SK-N-SH (cell line): Measurements from ENCODE around the gene SLC35F1. TPM values are rescaled to one million over a fixed set of nuclear protein-coding genes. Genes with fewer than 3 reads are reported as not detected.

Experiments used
- CTCF ChIA-PET: fragments of 300-600, 350-600 bp; formaldehyde crosslinking; extraction: SDS; loops from one replicate; lab custom pipeline; 2021; lab: Yijun Ruan, JAX
- POLR2A ChIA-PET: fragments of 350-600 bp; sonication (Branson Sonifier 250); formaldehyde crosslinking; extraction: SDS; loops from one replicate; lab custom pipeline; 2020; ENCODE audit warnings: antibody characterized with exemption, inconsistent platforms; lab: Yijun Ruan, JAX
- DNase-seq: peaks from one replicate; pipeline ENCODE4 v3.0.0; 2012
- H2AFZ ChIP-seq: fragments of 200-600 bp; sonication (generic); 2 replicates; pipeline ENCODE4 v1.8.1; 2016; ENCODE audit warnings: antibody characterized with exemption, mild to moderate bottlenecking, low read depth
- H3F3A ChIP-seq: fragments of 200-600 bp; sonication (generic); replicated peaks from 2 replicates; pipeline ENCODE3; 2016; ENCODE audit warnings: antibody characterized with exemption, mild to moderate bottlenecking; ENCODE audit not compliant: insufficient read depth
- H3K27ac ChIP-seq, 2 experiments: fragments of 200-500 bp in 1 of 2; fragments of 200-600 bp in 1 of 2; sonication (Bioruptor generic) in 1 of 2; sonication (generic), shearing (Covaris generic) in 1 of 2; 2 replicates each; pipeline versions ENCODE4 v1.5.1 to v1.6.1; 2014 to 2016; ENCODE audit warnings: low read depth in 2 of 2, inconsistent platforms in 1 of 2, low read length in 1 of 2, mild to moderate bottlenecking in 1 of 2, mixed read lengths in 1 of 2
- H3K27me3 ChIP-seq: fragments of 200-600 bp; sonication (generic), shearing (Covaris generic); 2 replicates; pipeline ENCODE4 v1.6.1; 2016; ENCODE audit warnings: mixed run types; ENCODE audit not compliant: insufficient read depth
- H3K36me3 ChIP-seq, 2 experiments: fragments of 200-500 bp in 1 of 2; fragments of 200-600 bp in 1 of 2; sonication (Bioruptor generic) in 1 of 2; sonication (generic) in 1 of 2; replicated peaks in 1 of 2; 2 replicates each; pipeline versions ENCODE3 to v1.5.1; 2014 to 2016; ENCODE audit warnings: low read length in 1 of 2, mild to moderate bottlenecking in 1 of 2; ENCODE audit not compliant: insufficient read depth in 2 of 2, control insufficient read depth in 1 of 2
- H3K4me1 ChIP-seq, 2 experiments: fragments of 200-500 bp in 1 of 2; fragments of 200-600 bp in 1 of 2; sonication (Bioruptor generic) in 1 of 2; sonication (generic), shearing (Covaris generic) in 1 of 2; 2 replicates each; pipeline versions ENCODE4 v1.5.1 to v1.6.1; 2014 to 2016; ENCODE audit warnings: low read depth in 1 of 2, low read length in 1 of 2, mixed run types in 1 of 2; ENCODE audit not compliant: insufficient read depth in 2 of 2, control insufficient read depth in 1 of 2
- H3K4me2 ChIP-seq: fragments of 200-600 bp; sonication (generic), shearing (Covaris generic); 2 replicates; pipeline ENCODE4 v1.6.1; 2017; ENCODE audit warnings: mixed run types
- H3K4me3 ChIP-seq, 2 experiments: fragments of 200-500 bp in 1 of 2; fragments of 200-600 bp in 1 of 2; sonication (Bioruptor generic) in 1 of 2; sonication (generic), shearing (Covaris generic) in 1 of 2; 2 replicates each; pipeline versions ENCODE4 v1.5.1 to v1.8.1; 2014 to 2016; ENCODE audit warnings: low read depth in 2 of 2, inconsistent platforms in 1 of 2, low read length in 1 of 2, mild to moderate bottlenecking in 1 of 2, mixed read lengths in 1 of 2, moderate library complexity in 1 of 2
- H3K79me2 ChIP-seq: fragments of 200-600 bp; sonication (generic); 2 replicates; pipeline ENCODE4 v1.8.1; 2017; ENCODE audit warnings: mild to moderate bottlenecking; ENCODE audit not compliant: insufficient read depth
- H3K9ac ChIP-seq: fragments of 200-600 bp; sonication (generic); 2 replicates; pipeline ENCODE4 v1.6.1; 2017; ENCODE audit warnings: mixed run types
- H3K9me2 ChIP-seq: fragments of 200-600 bp; sonication (generic); 2 replicates; pipeline ENCODE4 v1.6.1; 2017; ENCODE audit warnings: mixed run types
- H3K9me3 ChIP-seq: fragments of 200-600 bp; sonication (generic); 2 replicates; pipeline ENCODE4 v1.6.1; 2017; ENCODE audit warnings: mixed run types, mild to moderate bottlenecking, moderate library complexity
- H4K20me1 ChIP-seq: fragments of 200-600 bp; sonication (generic); 2 replicates; pipeline ENCODE4 v1.6.1; 2017; ENCODE audit warnings: mild to moderate bottlenecking, mixed run types; ENCODE audit not compliant: insufficient read depth
- ELF1 ChIP-seq: IDR thresholded peaks from 2 replicates; pipeline ENCODE4 v1.4.0; 2012
- FOSL2 ChIP-seq: IDR thresholded peaks from 2 replicates; pipeline ENCODE4 v1.4.0; 2012; ENCODE audit warnings: low read depth, mild to moderate bottlenecking, moderate library complexity, borderline replicate concordance
- FOXJ3 ChIP-seq: sonication (generic); formaldehyde crosslinking; IDR thresholded peaks from 2 replicates; pipeline ENCODE4 v1.5.1; 2020; ENCODE audit warnings: mild to moderate bottlenecking, missing genetic modification reagents
- GABPA ChIP-seq: IDR thresholded peaks from 2 replicates; pipeline ENCODE4 v1.4.0; 2012; ENCODE audit warnings: low read depth, mild to moderate bottlenecking
- GATA2 ChIP-seq: sonication (generic); formaldehyde crosslinking; IDR thresholded peaks from 2 replicates; pipeline ENCODE4 v1.5.0; 2020; ENCODE audit warnings: mild to moderate bottlenecking, missing genetic modification reagents
- JUND ChIP-seq: IDR thresholded peaks from 2 replicates; pipeline ENCODE4 v1.4.0; 2012
- MXI1 ChIP-seq: IDR thresholded peaks from 2 replicates; pipeline ENCODE4 v1.6.1; 2012; ENCODE audit warnings: mild to moderate bottlenecking, low read depth, low read length, improper control_type of control experiment
- NFIC ChIP-seq: IDR thresholded peaks from 2 replicates; pipeline ENCODE4 v1.4.0; 2012; ENCODE audit warnings: borderline replicate concordance
- NRF1 ChIP-seq: IDR thresholded peaks from 2 replicates; pipeline ENCODE4 v1.6.1; 2012; ENCODE audit warnings: low read depth, mild to moderate bottlenecking, low read length
- PBX3 ChIP-seq: IDR thresholded peaks from 2 replicates; pipeline ENCODE4; 2012
- REST ChIP-seq: IDR thresholded peaks from 2 replicates; pipeline ENCODE4 v1.6.1; 2012; ENCODE audit warnings: mild to moderate bottlenecking, low read depth, low read length, moderate library complexity
- RXRA ChIP-seq: IDR thresholded peaks from 2 replicates; pipeline ENCODE4 v1.4.0; 2012; ENCODE audit warnings: low read depth, mild to moderate bottlenecking, borderline replicate concordance
- SIN3A ChIP-seq: IDR thresholded peaks from 2 replicates; pipeline ENCODE4 v1.6.1; 2012; ENCODE audit warnings: low read depth, mild to moderate bottlenecking, low read length, moderate library complexity, borderline replicate concordance
- TCF12 ChIP-seq: IDR thresholded peaks from 2 replicates; pipeline ENCODE4 v1.4.0; 2012
- TEAD4 ChIP-seq: IDR thresholded peaks from 2 replicates; pipeline ENCODE4 v1.4.0; 2012; ENCODE audit warnings: mild to moderate bottlenecking, borderline replicate concordance; ENCODE audit not compliant: insufficient read depth
- YY1 ChIP-seq: IDR thresholded peaks from 2 replicates; pipeline ENCODE4 v1.4.0; 2012; ENCODE audit warnings: low read depth, mild to moderate bottlenecking
- WGBS: methylation state at CpG from one replicate; pipeline ENCODE4 v1.1.6; 2017; ENCODE audit warnings: low lambda C conversion rate; 5-methylcytosine and 5-hydroxymethylcytosine counted together
- polyA plus RNA-seq, 3 experiments: library from polyadenylated mRNA; depleted of rRNA; stranded (reverse); fragments of >200 nt; gene quantifications; 2 replicates each; pipeline ENCODE4 v1.2.3, GENCODE V29; 2012

Gene SLC35F1
- polyA plus RNA-seq, 1 of the 3 experiments (the other 2 are of a cell fraction), result under 0.01 TPM

- TF ChIP-seq FOSL2 (no peak), PBX3 (no peak), NRF1 (no peak), REST (no peak)
Measured at GRCh38 chr6:117992856-117993255, 85.8 kb downstream of the SLC35F1 start (continued).

- Histone ChIP-seq H4K20me1 (no peaks in the 10 kb centered on the region), H3K9me2 (no peaks in the 10 kb centered on the region), H3K79me2 (no peaks in the 10 kb centered on the region), H2AFZ (no peak overlapping the region), H3K36me3 (no peaks in the 10 kb centered on the region), H3K9ac (no peak overlapping the region), H3K4me2 (no peak overlapping the region), H3K4me1 (no peaks in the 10 kb centered on the region), H3F3A (no peaks in the 10 kb centered on the region), H3K27me3 (no peaks in the 10 kb centered on the region), H3K4me3 (no peak overlapping the region), H3K27ac (no peak overlapping the region), H3K9me3 (no peaks in the 10 kb centered on the region)
- no peak for DNase-seq
- 0% methylated on average over 4 of the region's 5 CpGs for WGBS
- CTCF ChIA-PET, result no interaction called here
- TF ChIP-seq MXI1 (no peak), TEAD4 (no peak), FOXJ3 (CRISPR knock-in tag) (no peak), GATA2 (CRISPR knock-in tag) (no peak), YY1 (no peak), GABPA (no peak), RXRA (no peak), NFIC (no peak), REST (no peak), FOSL2 (no peak), JUND (no peak), ELF1 (no peak), TCF12 (no peak), SIN3A (no peak)
- POLR2A ChIA-PET, result no interaction called here
Measured at GRCh38 chr6:118012944-118013343, 105.9 kb downstream of the SLC35F1 start.
